ENCODE results near the gene CATSPERB.

DNA sequence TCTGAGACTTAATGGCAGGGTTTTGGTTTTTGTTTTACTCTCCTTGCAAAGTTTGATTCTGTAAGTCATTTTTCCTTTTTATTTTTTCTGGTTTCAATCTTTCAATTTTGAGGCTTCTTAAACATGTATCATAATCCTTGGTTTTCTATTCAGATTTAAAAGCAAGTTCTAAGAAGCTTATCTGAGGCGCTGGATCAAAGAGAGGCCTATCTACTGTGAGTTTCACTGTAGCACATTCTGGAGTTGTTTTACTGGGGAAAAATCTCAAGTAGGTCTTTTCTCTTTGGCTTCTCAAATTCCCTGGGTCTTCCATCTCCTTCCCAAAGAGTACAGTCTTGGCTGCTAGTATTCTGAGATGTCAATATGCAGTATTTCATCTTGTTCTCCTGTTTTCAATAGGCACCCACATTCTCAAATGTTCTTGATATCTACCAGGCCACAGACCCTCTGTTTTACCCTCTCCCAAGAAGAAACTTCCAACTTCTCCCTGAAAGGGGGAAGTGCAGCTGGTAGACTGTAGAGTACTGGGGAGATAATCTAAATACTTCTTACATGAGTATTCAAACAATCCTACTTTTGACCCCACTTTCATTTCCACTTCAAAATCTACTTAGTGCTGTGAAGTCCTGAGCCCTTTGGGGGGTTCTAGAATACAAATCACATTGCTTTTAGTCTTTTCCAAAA lies 10.9 kb upstream of the CATSPERB start:
- TF ChIP-seq GATA3 (IDR thresholded peaks at IDR 0.05; ENCODE audit: low read depth, low read length) = no peak
- no peak for TF ChIP-seq GATA2 (IDR thresholded peaks at IDR 0.05; ENCODE audit: low read depth, low read length)

All from SH-SY5Y (cell line).